GM10266 (cell line): ENCODE data around the gene PLSCR1.

Experiments used
- DNase-seq: peaks from one replicate; pipeline ENCODE4 v3.0.0; 2012; ENCODE audit errors: extremely low spot score
- CTCF ChIP-seq: IDR thresholded peaks from 2 replicates; pipeline ENCODE4 v1.5.1; 2012; ENCODE audit warnings: mild to moderate bottlenecking, low read depth; ENCODE audit not compliant: control insufficient read depth, insufficient read depth; ENCODE audit errors: missing control alignments

The PLSCR1 gene

DNA sequence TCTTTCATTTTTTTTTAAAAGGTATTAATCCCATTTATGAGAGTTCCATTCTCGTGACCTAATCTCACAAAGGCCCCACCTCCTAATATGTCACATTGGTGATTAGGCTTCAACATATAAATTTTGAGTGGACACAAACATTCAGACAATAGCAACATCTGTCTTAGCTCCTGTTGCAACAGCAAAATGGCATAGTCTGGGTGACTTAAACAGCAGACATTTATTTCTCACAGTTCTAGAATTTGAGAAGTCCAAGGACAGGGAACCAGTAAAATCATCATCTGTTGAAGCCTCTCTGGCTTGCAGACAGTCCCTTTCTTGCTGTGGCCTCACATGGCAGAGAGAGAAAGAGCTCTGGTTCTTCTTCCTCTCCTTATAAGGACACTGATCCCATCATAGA lies 71.8 kb downstream of the PLSCR1 start:
- TF ChIP-seq CTCF: no peak
- no peak for DNase-seq

GRCh38 chr3:146471012-146471411 lies 73.4 kb downstream of the PLSCR1 start:
- no peak for DNase-seq
- TF ChIP-seq CTCF: no peak

GRCh38 chr3:146470425-146470990 lies 73.9 kb downstream of the PLSCR1 start:
- TF ChIP-seq CTCF: no peak
- no peak for DNase-seq

DNA sequence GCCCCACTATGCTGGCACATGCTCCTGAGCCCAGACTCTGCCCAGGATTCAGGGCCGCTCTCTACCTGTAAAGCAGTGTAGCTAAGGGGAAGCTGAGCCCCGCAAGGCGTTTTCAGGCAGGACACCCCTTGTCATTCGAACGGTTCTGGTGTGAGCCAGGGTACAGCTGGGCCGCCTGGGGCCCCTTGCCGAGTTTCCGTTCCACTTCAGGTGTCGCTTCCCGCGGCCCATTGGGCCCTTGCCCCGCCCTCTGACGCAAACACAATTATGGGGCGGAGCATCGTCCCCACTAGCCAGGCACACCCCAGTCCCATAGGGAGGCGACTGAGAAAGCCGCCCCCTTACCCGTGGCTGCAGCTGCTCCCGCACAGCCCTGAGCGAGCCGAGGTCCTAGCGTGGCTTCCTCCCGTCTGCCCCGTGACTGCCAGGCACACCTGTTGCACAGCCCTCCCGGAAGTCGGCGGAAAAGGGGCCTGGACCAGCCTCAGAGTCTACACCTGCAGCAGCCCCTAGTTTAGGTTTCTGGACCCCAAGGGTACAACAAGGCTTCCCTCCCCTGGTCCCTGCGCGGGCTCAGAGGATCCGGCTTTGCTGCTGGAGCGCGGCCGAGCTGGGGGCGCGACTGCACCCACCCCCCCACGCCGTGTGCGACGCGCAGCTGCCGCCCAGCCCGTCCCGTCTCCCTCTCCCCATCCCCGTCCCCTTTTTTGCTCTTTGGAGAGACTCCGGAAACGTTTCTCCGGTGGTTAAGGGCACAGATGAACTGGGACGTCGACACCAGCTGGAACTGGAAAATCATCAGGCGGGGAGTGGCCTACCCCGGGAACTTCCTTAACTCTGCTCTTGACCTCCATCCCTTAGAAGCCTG lies 75.0 kb downstream of the PLSCR1 start, which contains the start of gene PLSCR2:
Gene PLSCR2 (minus strand): TSS at position 412 of the 868 bp plus-strand sequence. CDS start 9,657 bp downstream, outside the sequence.
- TF ChIP-seq CTCF: no peak
- DNase-seq: peak; percentile 78

GRCh38 chr3:146468671-146469149 lies 75.7 kb downstream of the PLSCR1 start:
- no peak for TF ChIP-seq CTCF
- no peak for DNase-seq

DNA sequence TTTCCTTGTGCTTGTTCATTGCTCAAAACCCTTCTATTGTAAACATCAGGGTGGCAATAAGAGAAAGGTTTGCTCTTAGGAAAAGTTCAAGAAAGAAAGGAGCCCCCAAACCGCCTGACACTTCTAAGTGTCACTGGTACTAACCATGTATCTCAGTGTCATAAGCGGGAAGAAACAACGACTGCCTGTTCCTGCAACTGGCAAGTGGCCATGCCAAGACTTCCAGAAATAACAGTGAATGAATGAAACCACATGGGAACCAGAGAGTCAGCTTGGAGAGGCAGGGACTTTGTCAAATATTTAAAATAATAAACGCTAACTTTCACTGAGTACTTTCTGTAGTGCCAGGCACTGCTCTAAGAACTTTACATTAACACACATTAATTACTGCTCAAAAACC lies 76.2 kb downstream of the PLSCR1 start:
- no peak for TF ChIP-seq CTCF
- no peak for DNase-seq

GRCh38 chr3:146466604-146467003 lies 77.8 kb downstream of the PLSCR1 start:
- TF ChIP-seq CTCF: no peak
- no peak for DNase-seq
